Mesodermal cell (in vitro differentiated cells): Measurements from ENCODE around the gene GABRB3.

Experiments
- H3K27ac ChIP-seq: 2 replicates; pipeline ENCODE4 v1.7.0; 2013; ENCODE audit warnings: mild to moderate bottlenecking, low read depth, low read length, moderate library complexity; ENCODE audit not compliant: severe bottlenecking
- H3K36me3 ChIP-seq: 2 replicates; pipeline ENCODE4 v1.7.1; 2013; ENCODE audit warnings: mild to moderate bottlenecking, low read length, moderate library complexity; ENCODE audit not compliant: control insufficient read depth, insufficient read depth
- H3K4me1 ChIP-seq: one replicate; pipeline ENCODE4 v1.7.1; 2013; ENCODE audit warnings: mild to moderate bottlenecking, low read length; ENCODE audit not compliant: insufficient read depth, control insufficient read depth, poor library complexity, severe bottlenecking
- H3K4me3 ChIP-seq: 2 replicates; pipeline ENCODE4 v1.7.0; 2013; ENCODE audit warnings: low read length, control low read depth, mild to moderate bottlenecking; ENCODE audit not compliant: insufficient read depth, poor library complexity, severe bottlenecking; ENCODE audit errors: extremely low read depth
- H3K9me3 ChIP-seq: 2 replicates; pipeline ENCODE4 v1.7.1; 2013; ENCODE audit warnings: mild to moderate bottlenecking, low read length, moderate library complexity; ENCODE audit not compliant: control insufficient read depth
- WGBS, 2 experiments: methylation state at CpG; one replicate each; pipeline ENCODE4 v1.1.5; 2013; ENCODE audit warnings: missing lambda C conversion rate in 2 of 2; ENCODE audit not compliant: insufficient coverage in 2 of 2; 5-methylcytosine and 5-hydroxymethylcytosine counted together

GABRB3 gene

DNA sequence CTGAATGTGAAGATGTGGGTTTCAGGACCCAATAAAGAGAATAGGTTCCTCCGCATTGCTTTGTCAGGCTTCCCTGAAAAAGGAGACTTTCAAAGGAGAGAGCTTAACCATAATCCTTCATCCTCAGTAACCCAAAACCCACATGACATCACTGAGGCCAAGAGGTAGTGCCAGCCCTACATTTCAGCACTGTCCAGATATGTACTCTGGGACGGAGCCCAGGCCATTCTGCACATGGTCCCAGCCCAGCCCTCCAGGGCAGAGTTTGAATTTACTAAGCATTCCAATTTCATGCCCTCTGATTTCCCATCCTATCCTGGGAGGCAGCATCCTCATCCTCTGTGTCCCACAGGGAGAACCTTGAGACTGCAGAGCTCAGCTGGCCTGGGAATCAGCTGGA lies 210.5 kb downstream of the GABRB3 start:
- H3K27ac ChIP-seq = no peak overlapping the region

GRCh38 chr15:26561896-26562295 lies 211.0 kb downstream of the GABRB3 start:
- H3K4me1 ChIP-seq = peaks cover 2% of the 10 kb centered on the region
- H3K9me3 ChIP-seq = no peaks in the 10 kb centered on the region
- no peak overlapping the region for H3K27ac ChIP-seq
- WGBS, 2 experiments = 87 to 94% methylated on average over 3 to 5 of the region's 7 CpGs
- peaks cover 6% of the 10 kb centered on the region for H3K36me3 ChIP-seq
- H3K4me3 ChIP-seq = no peak overlapping the region

More for the DNA sequence above, 210.5 kb downstream of the GABRB3 start:
- WGBS, 2 experiments = 90 to 100% methylated on average over 2 of the region's 2 CpGs
- Histone ChIP-seq H3K9me3 (no peaks in the 10 kb centered on the region), H3K4me1 (peaks cover 2% of the 10 kb centered on the region), H3K36me3 (peaks cover 6% of the 10 kb centered on the region), H3K4me3 (no peak overlapping the region)

- no peak overlapping the region for H3K27ac ChIP-seq
Measured at GRCh38 chr15:26561130-26561529, 211.7 kb downstream of the GABRB3 start.

GRCh38 chr15:26555898-26556297 lies 217.0 kb downstream of the GABRB3 start:
- no peak overlapping the region for H3K27ac ChIP-seq
- no peaks in the 10 kb centered on the region for H3K36me3 ChIP-seq
- no peaks in the 10 kb centered on the region for H3K9me3 ChIP-seq
- WGBS, 2 experiments = 100% methylated on average over 1 to 2 of the region's 3 CpGs
- no peaks in the 10 kb centered on the region for H3K4me1 ChIP-seq
- no peak overlapping the region for H3K4me3 ChIP-seq

More at GRCh38 chr15:26561130-26561529, 211.7 kb downstream of the GABRB3 start:
- no peaks in the 10 kb centered on the region for H3K9me3 ChIP-seq
- peaks cover 2% of the 10 kb centered on the region for H3K4me1 ChIP-seq
- WGBS, 2 experiments = 100% methylated on average over 1 of the region's 5 CpGs; no CpG with 5 or more reads in 1 of the 2 experiments
- peaks cover under 1% of the 10 kb centered on the region for H3K36me3 ChIP-seq
- H3K4me3 ChIP-seq = no peak overlapping the region

DNA sequence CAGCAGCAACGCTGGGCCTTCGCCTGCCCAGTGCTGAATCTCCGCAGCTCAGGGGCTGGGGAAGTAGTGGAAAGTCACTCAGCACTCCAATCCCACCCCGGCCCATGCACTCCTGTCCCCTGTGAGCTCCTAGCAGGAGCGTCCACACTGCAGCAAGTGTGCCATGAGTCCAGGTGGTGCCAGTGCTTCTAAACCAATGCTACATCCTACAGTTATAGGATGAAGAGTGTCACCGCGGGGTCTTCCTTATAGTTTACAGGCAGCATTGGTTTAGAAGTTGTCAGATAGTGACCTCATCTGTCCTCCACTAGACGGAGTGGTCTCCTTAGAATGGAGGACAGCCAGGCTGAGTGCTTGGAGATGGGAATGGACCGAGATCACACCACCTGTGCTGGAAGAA lies 221.4 kb downstream of the GABRB3 start:
- Histone ChIP-seq H3K9me3 (no peaks in the 10 kb centered on the region), H3K4me3 (no peak overlapping the region), H3K27ac (no peak overlapping the region), H3K4me1 (no peaks in the 10 kb centered on the region), H3K36me3 (no peaks in the 10 kb centered on the region)
- 95 to 97% methylated on average over 4 to 9 of the region's 9 CpGs for WGBS, 2 experiments

- Histone ChIP-seq H3K27ac (no peak overlapping the region), H3K9me3 (no peaks in the 10 kb centered on the region), H3K4me3 (no peak overlapping the region), H3K36me3 (no peaks in the 10 kb centered on the region), H3K4me1 (no peaks in the 10 kb centered on the region)
- 71% methylated on average over 1 of the region's 3 CpGs; no CpG with 5 or more reads in 1 of the 2 experiments for WGBS, 2 experiments
Measured at GRCh38 chr15:26550880-26551279, 222.0 kb downstream of the GABRB3 start.

GRCh38 chr15:26537663-26538062 lies 235.2 kb downstream of the GABRB3 start:
- no peaks in the 10 kb centered on the region for H3K9me3 ChIP-seq
- H3K4me3 ChIP-seq = no peak overlapping the region
- 100% methylated on average over 1 of the region's 2 CpGs for WGBS, 2 experiments
- H3K36me3 ChIP-seq = no peaks in the 10 kb centered on the region
- H3K27ac ChIP-seq = no peak overlapping the region
- H3K4me1 ChIP-seq = no peaks in the 10 kb centered on the region

DNA sequence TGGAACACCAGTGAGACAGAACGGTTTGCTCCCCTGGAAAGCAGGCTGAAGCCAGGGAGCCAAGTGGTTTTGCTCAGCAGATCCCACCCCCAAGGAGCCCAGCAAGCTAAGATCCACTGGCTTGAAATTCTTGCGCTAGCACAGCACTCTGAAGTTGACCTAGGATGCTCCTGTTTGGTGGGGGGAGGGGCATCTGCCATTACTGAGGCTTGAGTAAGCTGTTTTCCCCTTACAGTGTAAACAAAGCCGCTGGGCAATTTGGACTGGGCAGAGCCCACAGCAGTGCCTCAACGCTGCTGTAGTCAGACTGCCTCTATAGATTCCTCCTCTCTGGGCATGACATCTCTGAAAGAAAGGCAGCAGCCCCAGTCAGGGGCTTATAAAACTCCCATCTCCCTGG lies 241.4 kb downstream of the GABRB3 start:
- Histone ChIP-seq H3K4me1 (peaks cover 5% of the 10 kb centered on the region), H3K9me3 (no peaks in the 10 kb centered on the region), H3K36me3 (no peaks in the 10 kb centered on the region), H3K4me3 (no peak overlapping the region), H3K27ac (no peak overlapping the region)
- 60 to 83% methylated on average over 2 to 4 of the region's 4 CpGs for WGBS, 2 experiments

DNA sequence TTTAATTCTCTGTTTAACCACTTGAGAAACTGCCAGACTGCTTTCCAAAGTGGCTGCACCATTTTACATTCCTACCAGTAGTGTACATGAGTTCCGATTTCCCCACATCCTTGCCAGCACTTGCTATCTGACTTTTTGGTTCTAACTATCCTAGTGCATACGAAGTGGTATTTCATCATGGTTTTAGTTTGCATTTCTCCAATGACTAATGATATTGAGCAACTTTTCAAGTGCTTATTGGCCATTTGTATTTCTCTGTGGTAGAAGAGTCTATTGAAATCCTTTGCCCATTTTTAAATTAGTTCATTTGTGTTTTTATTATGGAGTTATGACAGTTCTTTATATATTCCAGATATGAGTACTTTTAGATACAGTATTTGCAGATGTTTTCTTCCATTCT lies 247.8 kb downstream of the GABRB3 start:
- WGBS, 2 experiments = 83 to 90% methylated on average over 1 to 2 of the region's 2 CpGs

DNA sequence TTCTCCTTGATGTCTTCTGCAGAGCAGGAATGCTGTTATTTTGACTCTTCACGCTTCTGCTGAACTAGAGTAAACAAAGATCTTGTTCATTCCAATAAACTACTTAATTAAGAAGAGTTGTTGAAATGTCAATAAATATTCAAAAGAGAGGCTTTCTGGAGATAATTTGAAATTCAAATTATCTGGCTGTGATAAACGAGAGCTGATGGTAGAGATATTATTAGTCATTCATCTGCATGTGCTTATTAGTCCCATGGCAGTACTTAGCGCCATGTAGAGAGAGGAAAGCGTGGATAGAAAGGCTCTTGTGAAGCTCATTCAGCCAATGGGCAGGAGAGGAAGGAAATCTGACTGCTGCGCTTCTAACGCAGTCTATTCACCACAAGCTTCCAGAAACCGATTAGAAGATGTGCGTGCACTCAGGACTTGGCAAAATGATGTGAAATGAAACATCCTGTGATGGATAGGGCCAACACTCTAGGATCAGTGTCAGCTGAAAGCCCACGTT lies 251.1 kb downstream of the GABRB3 start:
- no peak overlapping the region for H3K27ac ChIP-seq
- WGBS, 2 experiments = 88 to 100% methylated on average over 5 to 6 of the region's 9 CpGs

More for the DNA sequence above, 247.8 kb downstream of the GABRB3 start:
- H3K27ac ChIP-seq = no peak overlapping the region
- peaks cover 5% of the 10 kb centered on the region for H3K9me3 ChIP-seq
- no peak overlapping the region for H3K4me3 ChIP-seq
- H3K36me3 ChIP-seq = no peaks in the 10 kb centered on the region
- H3K4me1 ChIP-seq = no peaks in the 10 kb centered on the region

GRCh38 chr15:26521130-26521529 lies 251.7 kb downstream of the GABRB3 start:
- Histone ChIP-seq H3K9me3 (peaks cover 5% of the 10 kb centered on the region), H3K4me1 (no peaks in the 10 kb centered on the region), H3K27ac (no peak overlapping the region), H3K4me3 (no peak overlapping the region), H3K36me3 (no peaks in the 10 kb centered on the region)
- 95 to 100% methylated on average over 4 to 8 of the region's 8 CpGs for WGBS, 2 experiments

More for the DNA sequence above, 251.1 kb downstream of the GABRB3 start:
- Histone ChIP-seq H3K4me1 (no peaks in the 10 kb centered on the region), H3K36me3 (no peaks in the 10 kb centered on the region), H3K4me3 (no peak overlapping the region), H3K9me3 (peaks cover 5% of the 10 kb centered on the region)
